MM.1S (cell line): ENCODE data around the gene ZEB2.

ENCODE experiments used
- EZH2 ChIP-seq: fragments of 300-600 bp; sonication (generic); optimal IDR thresholded peaks from 2 replicates; pipeline ENCODE3; 2017; ENCODE audit warnings: low read depth, mild to moderate bottlenecking, antibody characterized with exemption, low read length, mixed read lengths
- TF ChIP-seq, protein P1 (sequence below): fragments of 300-600 bp; sonication (generic); IDR thresholded peaks from 2 replicates; pipeline ENCODE4 v1.5.1; 2016; ENCODE audit warnings: antibody characterized with exemption, low read length, mixed read lengths

- TF ChIP-seq EZH2: no peak
- TF ChIP-seq, protein P1, sequence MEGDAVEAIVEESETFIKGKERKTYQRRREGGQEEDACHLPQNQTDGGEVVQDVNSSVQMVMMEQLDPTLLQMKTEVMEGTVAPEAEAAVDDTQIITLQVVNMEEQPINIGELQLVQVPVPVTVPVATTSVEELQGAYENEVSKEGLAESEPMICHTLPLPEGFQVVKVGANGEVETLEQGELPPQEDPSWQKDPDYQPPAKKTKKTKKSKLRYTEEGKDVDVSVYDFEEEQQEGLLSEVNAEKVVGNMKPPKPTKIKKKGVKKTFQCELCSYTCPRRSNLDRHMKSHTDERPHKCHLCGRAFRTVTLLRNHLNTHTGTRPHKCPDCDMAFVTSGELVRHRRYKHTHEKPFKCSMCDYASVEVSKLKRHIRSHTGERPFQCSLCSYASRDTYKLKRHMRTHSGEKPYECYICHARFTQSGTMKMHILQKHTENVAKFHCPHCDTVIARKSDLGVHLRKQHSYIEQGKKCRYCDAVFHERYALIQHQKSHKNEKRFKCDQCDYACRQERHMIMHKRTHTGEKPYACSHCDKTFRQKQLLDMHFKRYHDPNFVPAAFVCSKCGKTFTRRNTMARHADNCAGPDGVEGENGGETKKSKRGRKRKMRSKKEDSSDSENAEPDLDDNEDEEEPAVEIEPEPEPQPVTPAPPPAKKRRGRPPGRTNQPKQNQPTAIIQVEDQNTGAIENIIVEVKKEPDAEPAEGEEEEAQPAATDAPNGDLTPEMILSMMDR: no peak
These were observed 104.5 kb downstream of the ZEB2 start for GRCh38 chr2:144415386-144415785.
